Coronary artery (tissue), 2 donors: ENCODE measurements around the gene SECISBP2.

Experiments
- DNase-seq: peaks from one replicate; pipeline ENCODE4 v3.0.0-alpha.2; 2017; ENCODE audit warnings: low spot score
- H3K27ac ChIP-seq, 2 donors: fragments of 200-600 bp; sonication (generic); one replicate each; pipeline ENCODE4 v1.5.1; 2016 to 2019
- H3K4me3 ChIP-seq: fragments of 200-600 bp; sonication (generic); 2 replicates; pipeline ENCODE4 v1.5.1; 2016; ENCODE audit warnings: mild to moderate bottlenecking, moderate library complexity
- TF ChIP-seq, protein P1 (sequence below): fragments of 200-600 bp; sonication (generic); IDR thresholded peaks from one replicate; pipeline ENCODE4 v1.5.1; 2019; ENCODE audit warnings: antibody characterized with exemption

The SECISBP2 gene

DNA sequence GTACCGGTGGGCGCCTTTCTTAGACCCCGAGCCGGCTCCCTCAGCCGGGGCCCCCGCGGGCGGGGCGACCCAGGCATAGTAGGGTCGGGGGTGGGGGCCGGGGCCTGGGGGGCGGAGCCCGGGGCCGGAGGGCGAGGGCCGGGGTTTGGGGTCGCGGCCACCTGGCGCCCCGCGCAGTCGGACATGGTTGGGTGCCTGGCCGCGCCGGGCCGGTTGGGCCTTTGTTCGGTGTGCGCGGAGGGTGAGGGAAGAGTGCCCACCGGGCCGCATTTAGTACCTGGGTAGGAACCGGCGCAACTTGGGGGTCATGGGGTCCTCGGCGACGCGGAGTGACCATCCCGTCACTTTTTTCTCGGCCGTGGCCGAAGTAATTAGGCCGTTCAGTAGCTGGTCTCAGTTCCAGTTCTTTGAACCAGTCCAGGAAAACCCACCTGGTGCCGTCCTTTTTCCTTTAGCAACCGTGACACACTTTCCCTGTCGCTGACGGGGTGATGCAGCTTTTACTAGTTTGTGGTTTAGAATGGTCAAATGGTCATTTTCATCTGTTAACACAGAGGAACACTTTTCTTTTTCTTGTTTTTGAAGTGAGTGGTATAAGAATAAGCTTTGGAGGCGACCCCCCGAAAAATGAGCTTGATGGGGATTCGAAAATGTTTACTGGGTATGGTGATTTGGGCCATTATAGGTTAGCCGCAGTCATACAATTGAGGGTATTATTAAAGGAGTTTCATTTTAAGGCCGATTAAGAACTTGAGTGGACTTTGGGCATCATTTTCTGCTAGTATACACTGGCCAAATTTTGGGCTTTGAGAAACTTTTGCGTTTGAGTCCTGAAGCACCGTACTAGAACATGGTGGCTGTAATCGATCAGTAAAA, 6.7 kb upstream of the SECISBP2 start:
- Histone ChIP-seq H3K27ac (peak overlapping the region; percentile 34 to 78), H3K4me3 (peak overlapping the region; percentile 85)
- DNase-seq = peak; percentile 76
- TF ChIP-seq, protein P1, sequence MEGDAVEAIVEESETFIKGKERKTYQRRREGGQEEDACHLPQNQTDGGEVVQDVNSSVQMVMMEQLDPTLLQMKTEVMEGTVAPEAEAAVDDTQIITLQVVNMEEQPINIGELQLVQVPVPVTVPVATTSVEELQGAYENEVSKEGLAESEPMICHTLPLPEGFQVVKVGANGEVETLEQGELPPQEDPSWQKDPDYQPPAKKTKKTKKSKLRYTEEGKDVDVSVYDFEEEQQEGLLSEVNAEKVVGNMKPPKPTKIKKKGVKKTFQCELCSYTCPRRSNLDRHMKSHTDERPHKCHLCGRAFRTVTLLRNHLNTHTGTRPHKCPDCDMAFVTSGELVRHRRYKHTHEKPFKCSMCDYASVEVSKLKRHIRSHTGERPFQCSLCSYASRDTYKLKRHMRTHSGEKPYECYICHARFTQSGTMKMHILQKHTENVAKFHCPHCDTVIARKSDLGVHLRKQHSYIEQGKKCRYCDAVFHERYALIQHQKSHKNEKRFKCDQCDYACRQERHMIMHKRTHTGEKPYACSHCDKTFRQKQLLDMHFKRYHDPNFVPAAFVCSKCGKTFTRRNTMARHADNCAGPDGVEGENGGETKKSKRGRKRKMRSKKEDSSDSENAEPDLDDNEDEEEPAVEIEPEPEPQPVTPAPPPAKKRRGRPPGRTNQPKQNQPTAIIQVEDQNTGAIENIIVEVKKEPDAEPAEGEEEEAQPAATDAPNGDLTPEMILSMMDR = no peak

DNA sequence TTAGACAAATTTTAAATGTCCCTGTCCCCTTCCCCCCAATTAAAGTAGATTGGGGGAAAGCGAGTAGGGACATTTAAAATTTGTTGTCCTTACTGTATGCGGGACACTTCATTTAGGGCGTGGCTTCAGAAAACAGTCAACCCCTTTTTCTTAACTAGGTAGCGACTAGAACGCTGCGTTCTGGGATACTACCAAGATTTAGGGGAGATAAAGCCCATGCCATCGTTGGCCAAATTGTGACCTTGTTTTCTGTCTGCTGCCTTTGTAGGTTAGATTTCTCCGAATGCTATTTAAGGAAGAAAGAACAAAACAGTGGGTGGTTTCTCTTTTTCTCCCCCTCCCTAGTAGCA, 6.1 kb upstream of the SECISBP2 start:
- TF ChIP-seq, protein P1 = no peak
- no peak overlapping the region for H3K27ac ChIP-seq
- H3K4me3 ChIP-seq = peak overlapping the region; percentile 85
- DNase-seq = no peak

DNA sequence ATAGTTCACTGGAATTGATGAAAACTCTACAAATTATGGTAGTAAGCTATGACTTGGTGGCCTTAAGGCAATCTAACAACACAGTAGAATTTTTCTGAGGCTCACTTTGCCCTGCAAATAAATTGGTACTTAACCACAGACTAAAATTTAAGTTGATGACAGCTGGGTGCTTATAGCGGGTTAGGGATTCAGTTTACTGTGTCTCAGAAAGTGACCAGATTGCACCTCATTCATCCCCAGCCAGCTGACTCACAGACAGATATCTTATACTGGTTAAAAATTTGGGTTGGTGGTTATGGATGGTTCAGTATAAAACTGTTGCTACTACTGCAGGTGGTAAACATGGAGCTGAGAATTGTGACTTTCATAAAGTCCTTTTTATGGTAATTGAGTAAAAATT, 4.5 kb upstream of the SECISBP2 start:
- TF ChIP-seq, protein P1 = no peak
- no peak for DNase-seq
- no peak overlapping the region for H3K27ac ChIP-seq
- H3K4me3 ChIP-seq = no peak overlapping the region

DNA sequence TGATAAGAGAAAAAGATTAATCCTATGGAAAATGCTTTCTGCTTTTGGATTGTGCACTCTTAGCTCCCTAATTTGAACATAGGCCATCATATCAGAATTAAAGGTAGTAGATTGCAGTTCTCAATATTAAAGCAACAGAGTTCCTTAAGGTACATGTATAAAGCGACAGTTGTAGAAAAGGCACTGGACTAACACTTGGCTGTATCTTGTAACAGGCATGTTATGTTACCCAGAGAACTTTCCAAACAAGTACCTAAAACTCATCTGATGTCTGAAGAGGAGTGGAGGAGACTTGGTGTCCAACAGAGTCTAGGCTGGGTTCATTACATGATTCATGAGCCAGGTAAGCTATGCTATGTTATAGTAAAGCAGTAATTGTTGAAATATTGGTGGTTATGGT, 3.3 kb upstream of the SECISBP2 start:
- no peak for DNase-seq
- H3K27ac ChIP-seq = no peak overlapping the region
- TF ChIP-seq, protein P1 = no peak
- H3K4me3 ChIP-seq = no peak overlapping the region

DNA sequence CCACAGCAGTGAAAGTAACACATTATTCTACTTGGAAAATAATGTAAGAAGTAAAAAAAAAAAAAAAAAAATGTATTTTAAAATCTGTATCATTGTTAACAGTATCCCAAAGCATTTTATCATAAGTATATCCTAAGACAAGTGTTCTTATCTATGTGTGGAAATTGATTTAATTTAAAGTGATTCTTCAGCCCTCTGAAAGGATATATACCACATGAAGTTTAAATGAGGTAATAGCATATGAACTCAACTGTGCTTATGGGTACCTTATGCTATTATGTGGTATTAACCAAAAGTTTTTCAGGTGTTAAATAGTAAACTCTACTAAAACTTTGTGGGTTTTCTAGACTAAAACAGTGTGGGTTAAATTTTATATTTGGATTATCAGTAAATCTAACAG, 2.8 kb upstream of the SECISBP2 start:
- TF ChIP-seq, protein P1 = no peak
- DNase-seq = no peak
- Histone ChIP-seq H3K4me3 (no peak overlapping the region), H3K27ac (no peak overlapping the region)

DNA sequence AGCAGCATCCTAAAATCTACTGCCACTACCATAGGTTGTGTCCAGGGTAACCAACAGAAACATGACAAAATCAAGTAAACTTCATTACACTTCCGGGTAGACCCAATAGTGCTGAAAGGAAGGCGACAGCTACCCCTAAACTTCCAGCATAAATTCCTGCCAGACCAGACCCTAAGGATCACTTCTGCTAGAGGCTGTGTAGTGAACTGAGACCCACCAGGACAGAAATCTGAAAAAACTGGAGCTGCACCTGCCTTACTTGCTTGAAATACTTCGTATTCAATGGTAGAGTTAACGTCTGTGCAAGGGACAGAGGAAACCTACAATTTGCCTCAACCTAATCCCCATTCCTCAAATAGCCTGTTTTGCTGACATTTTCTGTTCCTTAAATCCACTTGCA, 1.0 kb upstream of the SECISBP2 start:
- TF ChIP-seq, protein P1 = no peak
- H3K27ac ChIP-seq = peak overlapping the region in 1 of 2 donors; percentile 100
- H3K4me3 ChIP-seq = no peak overlapping the region
- DNase-seq = no peak
